ENCODE measurements around the gene ASPG.

The ASPG gene

GRCh38 chr14:104104076-104104901, 18.8 kb downstream of the ASPG start:
- no peak overlapping the region for H3K9ac ChIP-seq (ENCODE audit: low read length)
- H3K36me3 ChIP-seq (ENCODE audit: control insufficient read depth, insufficient read depth, low read length), result no peaks in the 10 kb centered on the region
- H3K9me3 ChIP-seq (ENCODE audit: control insufficient read depth, low read length), result no peaks in the 10 kb centered on the region
- no peak overlapping the region for H3K4me3 ChIP-seq (ENCODE audit: low read length)
- peaks cover 5% of the 10 kb centered on the region for H3K27me3 ChIP-seq (ENCODE audit: control insufficient read depth, insufficient read depth, low read length)
- peaks cover 94% of the 10 kb centered on the region for H3K4me1 ChIP-seq (ENCODE audit: control insufficient read depth, insufficient read depth, low read length)

- Histone ChIP-seq H3K9me3 (ENCODE audit: control insufficient read depth, low read length) (no peaks in the 10 kb centered on the region), H3K4me1 (ENCODE audit: control insufficient read depth, insufficient read depth, low read length) (peaks cover 93% of the 10 kb centered on the region), H3K27me3 (ENCODE audit: control insufficient read depth, insufficient read depth, low read length) (peaks cover 5% of the 10 kb centered on the region), H3K4me3 (ENCODE audit: low read length) (no peak overlapping the region), H3K36me3 (ENCODE audit: control insufficient read depth, insufficient read depth, low read length) (no peaks in the 10 kb centered on the region), H3K9ac (ENCODE audit: low read length) (no peak overlapping the region)
Measured at GRCh38 chr14:104105071-104105821, 19.7 kb downstream of the ASPG start.

GRCh38 chr14:104105822-104106470, 20.4 kb downstream of the ASPG start:
- no peaks in the 10 kb centered on the region for H3K9me3 ChIP-seq (ENCODE audit: control insufficient read depth, low read length)
- peaks cover 5% of the 10 kb centered on the region for H3K27me3 ChIP-seq (ENCODE audit: control insufficient read depth, insufficient read depth, low read length)
- H3K9ac ChIP-seq (ENCODE audit: low read length), result no peak overlapping the region
- H3K4me1 ChIP-seq (ENCODE audit: control insufficient read depth, insufficient read depth, low read length), result peaks cover 93% of the 10 kb centered on the region
- no peak overlapping the region for H3K4me3 ChIP-seq (ENCODE audit: low read length)
- H3K36me3 ChIP-seq (ENCODE audit: control insufficient read depth, insufficient read depth, low read length), result no peaks in the 10 kb centered on the region

- no peaks in the 10 kb centered on the region for H3K36me3 ChIP-seq (ENCODE audit: control insufficient read depth, insufficient read depth, low read length)
- H3K9ac ChIP-seq (ENCODE audit: low read length), result no peak overlapping the region
- no peaks in the 10 kb centered on the region for H3K9me3 ChIP-seq (ENCODE audit: control insufficient read depth, low read length)
- H3K4me3 ChIP-seq (ENCODE audit: low read length), result no peak overlapping the region
- H3K4me1 ChIP-seq (ENCODE audit: control insufficient read depth, insufficient read depth, low read length), result peaks cover 93% of the 10 kb centered on the region
- peaks cover 8% of the 10 kb centered on the region for H3K27me3 ChIP-seq (ENCODE audit: control insufficient read depth, insufficient read depth, low read length)
Measured at GRCh38 chr14:104106471-104106991, 21.0 kb downstream of the ASPG start.

- H3K4me3 ChIP-seq (ENCODE audit: low read length), result no peak overlapping the region
- H3K27me3 ChIP-seq (ENCODE audit: control insufficient read depth, insufficient read depth, low read length), result peaks cover 8% of the 10 kb centered on the region
- H3K4me1 ChIP-seq (ENCODE audit: control insufficient read depth, insufficient read depth, low read length), result peaks cover 93% of the 10 kb centered on the region
- H3K9me3 ChIP-seq (ENCODE audit: control insufficient read depth, low read length), result no peaks in the 10 kb centered on the region
- no peak overlapping the region for H3K9ac ChIP-seq (ENCODE audit: low read length)
- H3K36me3 ChIP-seq (ENCODE audit: control insufficient read depth, insufficient read depth, low read length), result no peaks in the 10 kb centered on the region
Measured at GRCh38 chr14:104107101-104107581, 21.6 kb downstream of the ASPG start.

- Histone ChIP-seq H3K9me3 (ENCODE audit: control insufficient read depth, low read length) (no peaks in the 10 kb centered on the region), H3K4me1 (ENCODE audit: control insufficient read depth, insufficient read depth, low read length) (peaks cover 93% of the 10 kb centered on the region), H3K9ac (ENCODE audit: low read length) (no peak overlapping the region)
Measured at GRCh38 chr14:104107611-104108569, 22.4 kb downstream of the ASPG start.

GRCh38 chr14:104108570-104109541, 23.4 kb downstream of the ASPG start:
- no peak overlapping the region for H3K4me3 ChIP-seq (ENCODE audit: low read length)
- peaks cover 8% of the 10 kb centered on the region for H3K27me3 ChIP-seq (ENCODE audit: control insufficient read depth, insufficient read depth, low read length)

More at GRCh38 chr14:104107611-104108569, 22.4 kb downstream of the ASPG start:
- H3K36me3 ChIP-seq (ENCODE audit: control insufficient read depth, insufficient read depth, low read length), result no peaks in the 10 kb centered on the region
- peaks cover 8% of the 10 kb centered on the region for H3K27me3 ChIP-seq (ENCODE audit: control insufficient read depth, insufficient read depth, low read length)
- no peak overlapping the region for H3K4me3 ChIP-seq (ENCODE audit: low read length)

GRCh38 chr14:104109731-104110361, 24.3 kb downstream of the ASPG start:
- Histone ChIP-seq H3K9ac (ENCODE audit: low read length) (no peak overlapping the region), H3K4me3 (ENCODE audit: low read length) (no peak overlapping the region), H3K9me3 (ENCODE audit: control insufficient read depth, low read length) (no peaks in the 10 kb centered on the region), H3K36me3 (ENCODE audit: control insufficient read depth, insufficient read depth, low read length) (no peaks in the 10 kb centered on the region), H3K27me3 (ENCODE audit: control insufficient read depth, insufficient read depth, low read length) (peaks cover 13% of the 10 kb centered on the region), H3K4me1 (ENCODE audit: control insufficient read depth, insufficient read depth, low read length) (peaks cover 87% of the 10 kb centered on the region)

More at GRCh38 chr14:104108570-104109541, 23.4 kb downstream of the ASPG start:
- Histone ChIP-seq H3K9me3 (ENCODE audit: control insufficient read depth, low read length) (no peaks in the 10 kb centered on the region), H3K9ac (ENCODE audit: low read length) (no peak overlapping the region), H3K4me1 (ENCODE audit: control insufficient read depth, insufficient read depth, low read length) (peaks cover 97% of the 10 kb centered on the region), H3K36me3 (ENCODE audit: control insufficient read depth, insufficient read depth, low read length) (no peaks in the 10 kb centered on the region)

GRCh38 chr14:104110491-104111209, 25.1 kb downstream of the ASPG start:
- H3K9me3 ChIP-seq (ENCODE audit: control insufficient read depth, low read length), result no peaks in the 10 kb centered on the region
- peaks cover 83% of the 10 kb centered on the region for H3K4me1 ChIP-seq (ENCODE audit: control insufficient read depth, insufficient read depth, low read length)
- no peak overlapping the region for H3K4me3 ChIP-seq (ENCODE audit: low read length)
- H3K9ac ChIP-seq (ENCODE audit: low read length), result no peak overlapping the region
- H3K27me3 ChIP-seq (ENCODE audit: control insufficient read depth, insufficient read depth, low read length), result peaks cover 13% of the 10 kb centered on the region
- no peaks in the 10 kb centered on the region for H3K36me3 ChIP-seq (ENCODE audit: control insufficient read depth, insufficient read depth, low read length)
